Astrocyte of the cerebellum (primary cell): Measurements from ENCODE around the gene HMGN4.

Source experiments
- DNase-seq: peaks from one replicate; pipeline ENCODE4 v3.0.0-alpha.2; 2011; ENCODE audit warnings: low read depth
- H3K4me3 ChIP-seq: 2 replicates; pipeline ENCODE4 v1.5.1; 2011; ENCODE audit warnings: mild to moderate bottlenecking, low read depth, low read length, moderate library complexity
- in situ Hi-C: cut with HindIII; loops from 2 replicates; pipeline ENCODE4 v1.10.0; 2017; ENCODE audit warnings: low sequenced_read_pairs
- TF ChIP-seq, protein P1 (sequence below): IDR thresholded peaks from 2 replicates; pipeline ENCODE4 v1.5.1; 2012; ENCODE audit warnings: low read length, low read depth, moderate library complexity, mild to moderate bottlenecking; ENCODE audit errors: missing control alignments

The HMGN4 gene

DNA sequence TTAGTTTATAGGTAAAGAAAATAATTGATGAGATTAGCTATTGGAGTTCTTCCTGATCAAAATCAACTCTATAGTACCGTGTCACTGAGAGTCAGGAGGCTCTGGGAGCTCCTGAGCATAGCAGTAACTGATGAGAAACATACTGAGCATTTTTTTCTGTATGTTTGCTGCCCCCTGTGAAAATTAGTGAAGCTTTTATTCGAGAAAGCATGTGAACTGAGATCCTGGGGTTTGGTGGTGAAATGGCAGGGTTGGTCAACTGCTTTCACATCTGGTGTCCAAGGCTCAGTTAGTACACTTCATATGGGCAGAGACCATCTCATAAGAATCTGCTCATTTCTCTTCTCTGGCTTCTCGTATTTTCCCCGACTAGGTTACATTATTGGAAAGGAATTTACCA is 54.5 kb downstream of the HMGN4 start:
- TF ChIP-seq, protein P1, sequence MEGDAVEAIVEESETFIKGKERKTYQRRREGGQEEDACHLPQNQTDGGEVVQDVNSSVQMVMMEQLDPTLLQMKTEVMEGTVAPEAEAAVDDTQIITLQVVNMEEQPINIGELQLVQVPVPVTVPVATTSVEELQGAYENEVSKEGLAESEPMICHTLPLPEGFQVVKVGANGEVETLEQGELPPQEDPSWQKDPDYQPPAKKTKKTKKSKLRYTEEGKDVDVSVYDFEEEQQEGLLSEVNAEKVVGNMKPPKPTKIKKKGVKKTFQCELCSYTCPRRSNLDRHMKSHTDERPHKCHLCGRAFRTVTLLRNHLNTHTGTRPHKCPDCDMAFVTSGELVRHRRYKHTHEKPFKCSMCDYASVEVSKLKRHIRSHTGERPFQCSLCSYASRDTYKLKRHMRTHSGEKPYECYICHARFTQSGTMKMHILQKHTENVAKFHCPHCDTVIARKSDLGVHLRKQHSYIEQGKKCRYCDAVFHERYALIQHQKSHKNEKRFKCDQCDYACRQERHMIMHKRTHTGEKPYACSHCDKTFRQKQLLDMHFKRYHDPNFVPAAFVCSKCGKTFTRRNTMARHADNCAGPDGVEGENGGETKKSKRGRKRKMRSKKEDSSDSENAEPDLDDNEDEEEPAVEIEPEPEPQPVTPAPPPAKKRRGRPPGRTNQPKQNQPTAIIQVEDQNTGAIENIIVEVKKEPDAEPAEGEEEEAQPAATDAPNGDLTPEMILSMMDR: peak; percentile 7
- in situ Hi-C loops: loop anchor here (5.0 kb wide), 1 partner anchor 40 kb away; no protein-coding TSS in a partner anchor
- no peak overlapping the region for H3K4me3 ChIP-seq
- DNase-seq: no peak

DNA sequence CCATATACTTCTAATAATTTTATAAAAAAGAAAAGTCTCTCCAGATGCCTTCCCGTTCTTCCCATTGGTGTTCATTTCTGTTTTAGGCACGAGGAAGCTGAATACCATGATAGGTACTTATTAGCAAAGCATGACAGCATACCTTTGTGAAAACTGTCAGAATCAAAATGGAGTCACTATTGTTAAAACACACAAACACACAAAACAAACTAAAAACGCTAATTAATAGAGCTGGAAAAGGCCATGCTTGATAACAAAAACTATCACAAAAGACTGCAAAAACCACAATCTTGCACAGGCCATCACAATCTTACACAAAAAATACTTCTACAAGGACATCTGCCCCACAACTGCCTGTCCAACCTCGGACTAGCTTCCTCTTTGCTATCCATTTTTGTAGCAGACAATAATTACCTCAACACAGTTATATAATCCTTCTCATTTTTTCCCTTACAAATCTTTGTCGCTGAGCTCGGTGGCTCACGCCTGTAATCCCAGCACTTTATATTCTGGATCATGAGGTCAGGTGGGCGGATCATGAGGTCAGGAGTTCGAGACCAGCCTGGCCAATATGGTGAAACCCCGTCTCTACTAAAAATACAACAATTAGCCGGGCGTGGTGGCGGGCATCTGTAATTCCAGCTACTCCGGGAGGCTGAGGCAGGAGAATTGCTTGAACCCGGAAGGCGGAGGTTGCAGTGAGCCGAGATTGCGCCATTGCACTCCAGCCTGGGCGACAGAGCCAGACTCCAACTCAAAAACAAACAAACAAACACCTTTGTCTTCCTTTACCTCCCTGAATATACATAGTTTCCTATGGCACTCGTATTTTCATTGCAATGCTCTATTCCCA is 55.3 kb downstream of the HMGN4 start:
- no peak for DNase-seq
- H3K4me3 ChIP-seq: no peak overlapping the region
- in situ Hi-C loops: loop anchor here (5.0 kb wide), 1 partner anchor 41 kb away; no protein-coding TSS in a partner anchor
- TF ChIP-seq, protein P1: no peak

DNA sequence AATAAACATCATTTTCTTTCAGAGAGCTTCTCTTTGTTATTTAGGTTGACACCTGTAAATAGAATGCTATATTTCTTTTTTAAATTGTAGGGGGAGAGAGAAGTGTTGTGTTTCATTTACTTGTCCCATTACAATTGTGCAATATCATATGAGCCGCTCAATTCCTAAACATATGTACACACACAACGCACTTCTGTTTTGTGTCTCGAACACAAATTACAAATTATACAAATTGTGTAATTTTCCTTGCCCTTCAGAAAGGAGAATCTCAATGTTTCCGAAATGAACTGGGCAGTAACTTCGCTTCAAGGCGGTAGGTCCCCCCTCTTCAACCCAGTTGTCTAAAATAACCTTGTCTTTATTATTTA is 55.9 kb downstream of the HMGN4 start:
- in situ Hi-C loops: loop anchor here (5.0 kb wide), 1 partner anchor 42 kb away; no protein-coding TSS in a partner anchor
- DNase-seq: no peak
- TF ChIP-seq, protein P1: no peak
- H3K4me3 ChIP-seq: no peak overlapping the region

GRCh38 chr6:26594730-26595632 is 56.8 kb downstream of the HMGN4 start:
- H3K4me3 ChIP-seq: peak overlapping the region; percentile 94
- DNase-seq: no peak
- TF ChIP-seq, protein P1: no peak
- in situ Hi-C loops: loop anchor here (5.0 kb wide), 1 partner anchor 43 kb away; no protein-coding TSS in a partner anchor

- H3K4me3 ChIP-seq: peak overlapping the region; percentile 94
- in situ Hi-C loops: no loop called here
- peak; percentile 62 for DNase-seq
- TF ChIP-seq, protein P1: peak; percentile 94
Observed at GRCh38 chr6:26595669-26596269, 57.6 kb downstream of the HMGN4 start.
